DND-41 (cell line): ENCODE measurements around the gene GNG12.

Source experiments
- ATAC-seq: fragments of 200-7000 bp; cut with Tn5 transposase; 3 replicates; pipeline ENCODE4 v1.9.1; 2021; ENCODE audit warnings: low read depth; ENCODE audit not compliant: insufficient read depth
- DNase-seq: peaks from one replicate; pipeline ENCODE4 v3.0.0-alpha.2; 2020
- H2AFZ ChIP-seq: 2 replicates; pipeline ENCODE4 v1.6.0; 2012; ENCODE audit warnings: low read depth, low read length
- H3K27ac ChIP-seq: 2 replicates; pipeline ENCODE4 v1.5.1; 2012; ENCODE audit warnings: low read length, inconsistent platforms
- H3K27me3 ChIP-seq: fragments of 200-600 bp; sonication (generic); 2 replicates; pipeline ENCODE4 v1.6.0; 2012; ENCODE audit warnings: low read length, mild to moderate bottlenecking, inconsistent platforms; ENCODE audit not compliant: insufficient read depth, poor library complexity
- H3K36me3 ChIP-seq: 2 replicates; pipeline ENCODE4 v1.5.1; 2012; ENCODE audit warnings: low read length, inconsistent platforms; ENCODE audit not compliant: insufficient read depth
- H3K4me1 ChIP-seq: 2 replicates; pipeline ENCODE4 v1.5.1; 2012; ENCODE audit warnings: mild to moderate bottlenecking, low read length; ENCODE audit not compliant: insufficient read depth
- H3K4me2 ChIP-seq: 2 replicates; pipeline ENCODE4 v1.6.0; 2012; ENCODE audit warnings: mild to moderate bottlenecking, moderate library complexity, low read length, inconsistent platforms; ENCODE audit not compliant: insufficient read depth
- H3K4me3 ChIP-seq, 2 experiments: fragments of 200-600 bp in 1 of 2; shearing (Covaris generic) in 1 of 2; 2 replicates each; pipeline ENCODE4 v1.5.1; 2012 to 2016; ENCODE audit warnings: inconsistent platforms in 2 of 2, low read length in 2 of 2, mild to moderate bottlenecking in 2 of 2, low read depth in 1 of 2, moderate library complexity in 1 of 2
- H3K79me2 ChIP-seq: 2 replicates; pipeline ENCODE4 v1.6.0; 2012; ENCODE audit warnings: low read length, inconsistent platforms; ENCODE audit not compliant: insufficient read depth
- H3K9ac ChIP-seq: 2 replicates; pipeline ENCODE4 v1.6.0; 2012; ENCODE audit warnings: low read depth, mild to moderate bottlenecking, inconsistent platforms, low read length, moderate library complexity
- H3K9me3 ChIP-seq: 2 replicates; pipeline ENCODE4 v1.5.1; 2012; ENCODE audit warnings: low read length, moderate library complexity, mild to moderate bottlenecking, inconsistent platforms; ENCODE audit not compliant: insufficient read depth, severe bottlenecking
- H4K20me1 ChIP-seq: 2 replicates; pipeline ENCODE4 v1.6.0; 2012; ENCODE audit warnings: low read length; ENCODE audit not compliant: insufficient read depth
- CTCF ChIP-seq: IDR thresholded peaks from 2 replicates; pipeline ENCODE4 v1.5.1; 2012; ENCODE audit warnings: borderline replicate concordance, low read length, moderate library complexity, mild to moderate bottlenecking; ENCODE audit not compliant: poor library complexity, severe bottlenecking; ENCODE audit errors: extremely low read depth
- EZH2 ChIP-seq: IDR thresholded peaks from 3 replicates; pipeline ENCODE4 v1.6.1; 2012; ENCODE audit warnings: borderline replicate concordance, low read depth, mild to moderate bottlenecking, moderate library complexity, low read length, inconsistent platforms; ENCODE audit not compliant: severe bottlenecking

The GNG12 gene

GRCh38 chr1:67759692-67760029 lies 73.6 kb downstream of the GNG12 start:
- H3K9me3 ChIP-seq = no peaks in the 10 kb centered on the region
- TF ChIP-seq CTCF (no peak), EZH2 (no peak)
- no peak overlapping the region for H2AFZ ChIP-seq
- no peaks in the 10 kb centered on the region for H3K36me3 ChIP-seq
- DNase-seq (no peak), ATAC-seq (no peak)
- H3K79me2 ChIP-seq = no peaks in the 10 kb centered on the region
- H3K27ac ChIP-seq = 0 out of 2 replicates have a peak overlapping the region, but pooled peaks have one; percentile 32
- H3K9ac ChIP-seq = no peak overlapping the region
- H3K27me3 ChIP-seq = peaks cover 26% of the 10 kb centered on the region
- no peak overlapping the region for H3K4me2 ChIP-seq
- H4K20me1 ChIP-seq = no peaks in the 10 kb centered on the region
- H3K4me3 ChIP-seq = no peak overlapping the region
- peaks cover 4% of the 10 kb centered on the region; the same call in 1 of the 2 replicates for H3K4me1 ChIP-seq

DNA sequence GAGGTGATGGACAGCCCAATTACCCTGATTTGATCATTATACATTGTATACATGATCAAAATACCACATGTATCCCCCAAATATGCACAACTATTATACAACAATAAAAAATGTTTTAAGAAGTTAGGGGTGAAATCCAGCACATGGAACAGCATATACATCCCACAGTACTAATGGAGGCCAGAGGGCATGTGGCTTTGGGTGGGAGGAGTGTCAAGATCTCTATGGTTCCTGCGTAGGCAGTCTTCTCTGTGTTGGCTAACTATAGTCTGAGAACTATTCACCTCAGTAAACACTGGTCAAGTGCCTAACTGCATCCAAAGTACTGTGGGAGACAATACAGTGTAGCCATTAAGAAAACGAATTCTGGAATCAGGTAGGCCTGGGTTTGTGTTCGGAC lies 74.2 kb downstream of the GNG12 start:
- Histone ChIP-seq H4K20me1 (no peaks in the 10 kb centered on the region), H2AFZ (no peak overlapping the region), H3K79me2 (no peaks in the 10 kb centered on the region), H3K27me3 (peaks cover 20% of the 10 kb centered on the region), H3K4me2 (no peak overlapping the region), H3K9me3 (no peaks in the 10 kb centered on the region), H3K4me1 (peaks cover 4% of the 10 kb centered on the region; the same call in 1 of the 2 replicates), H3K27ac (no peak overlapping the region), H3K4me3 (no peak overlapping the region), H3K9ac (no peak overlapping the region), H3K36me3 (no peaks in the 10 kb centered on the region)
- TF ChIP-seq CTCF (no peak), EZH2 (no peak)
- ATAC-seq (no peak), DNase-seq (no peak)

DNA sequence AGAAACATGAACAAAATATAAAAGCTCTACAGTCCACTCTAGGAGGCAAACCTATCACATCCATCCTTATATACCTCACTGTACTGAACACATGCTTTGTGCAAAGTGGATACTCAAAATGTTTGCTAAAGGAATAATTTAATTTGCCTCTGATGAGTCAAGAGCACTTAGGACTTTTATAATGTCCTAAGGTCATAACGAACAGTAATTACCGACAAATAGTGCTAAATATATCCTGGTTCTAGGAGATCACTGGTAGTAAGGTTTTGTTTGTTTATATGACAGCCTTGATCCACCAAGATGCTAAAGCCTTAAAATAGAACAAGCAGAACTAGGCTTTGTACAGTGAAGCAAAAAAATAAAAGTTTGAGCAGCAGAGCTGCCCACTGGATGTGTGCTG lies 77.6 kb downstream of the GNG12 start:
- no peaks in the 10 kb centered on the region for H4K20me1 ChIP-seq
- H3K4me1 ChIP-seq = peaks cover 4% of the 10 kb centered on the region; the same call in 1 of the 2 replicates
- H3K27ac ChIP-seq = no peak overlapping the region
- TF ChIP-seq CTCF (no peak), EZH2 (no peak)
- no peaks in the 10 kb centered on the region for H3K36me3 ChIP-seq
- H3K79me2 ChIP-seq = no peaks in the 10 kb centered on the region
- H3K9ac ChIP-seq = no peak overlapping the region
- no peak overlapping the region for H3K4me3 ChIP-seq
- DNase-seq (no peak), ATAC-seq (no peak)
- H3K27me3 ChIP-seq = peaks cover 3% of the 10 kb centered on the region
- H2AFZ ChIP-seq = no peak overlapping the region
- no peaks in the 10 kb centered on the region for H3K9me3 ChIP-seq
- no peak overlapping the region for H3K4me2 ChIP-seq

GRCh38 chr1:67755160-67755559 lies 78.1 kb downstream of the GNG12 start:
- peaks cover 4% of the 10 kb centered on the region; the same call in 1 of the 2 replicates for H3K4me1 ChIP-seq
- no peak overlapping the region for H3K27ac ChIP-seq
- no peaks in the 10 kb centered on the region for H4K20me1 ChIP-seq
- no peak overlapping the region for H3K9ac ChIP-seq
- H3K4me3 ChIP-seq = no peak overlapping the region
- TF ChIP-seq CTCF = no peak
- TF ChIP-seq EZH2 = no peak
- DNase-seq (no peak), ATAC-seq (no peak)
- H3K4me2 ChIP-seq = no peak overlapping the region
- H2AFZ ChIP-seq = no peak overlapping the region
- no peaks in the 10 kb centered on the region for H3K36me3 ChIP-seq
- H3K79me2 ChIP-seq = no peaks in the 10 kb centered on the region
- H3K27me3 ChIP-seq = no peaks in the 10 kb centered on the region
- H3K9me3 ChIP-seq = no peaks in the 10 kb centered on the region
